Measurements from ENCODE around the gene LINC00237. TPM values are rescaled to one million over a fixed set of nuclear protein-coding genes. Genes with fewer than 3 reads are reported as not detected.

LINC00237 gene
- total RNA-seq, 1 experiment from 2014 or later = not detected

DNA sequence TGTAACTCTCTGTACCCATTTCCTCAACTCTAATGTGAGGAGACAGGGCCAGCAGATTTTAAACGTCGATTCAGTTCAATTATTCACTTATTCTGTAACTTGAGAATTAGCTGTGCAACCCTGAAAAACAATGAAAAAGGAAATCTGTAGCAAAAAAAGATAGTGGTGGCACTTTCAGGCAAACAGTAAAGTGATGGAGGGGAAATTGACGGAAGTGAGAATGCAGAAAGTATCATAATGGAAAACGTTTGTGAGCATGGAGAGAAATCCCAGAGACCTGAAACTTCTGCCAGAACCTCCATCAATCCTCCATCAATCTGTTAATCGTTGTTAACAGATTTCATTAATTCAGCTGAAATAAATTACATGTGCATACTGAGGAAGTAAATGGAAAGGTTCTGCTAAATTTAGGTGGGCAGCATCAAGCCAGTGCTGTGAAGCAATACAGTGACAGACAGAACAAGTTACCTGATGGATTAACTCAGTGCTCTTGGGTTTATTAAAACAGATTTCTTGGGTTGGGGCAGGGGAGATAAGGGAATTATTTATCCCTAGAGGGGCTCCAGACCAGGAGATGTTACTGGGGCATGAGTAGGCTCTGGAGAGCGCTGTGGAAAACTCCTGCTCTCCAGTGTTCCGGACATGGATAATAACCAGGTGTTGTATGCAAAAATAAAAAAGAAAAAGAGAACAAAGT, 37.2 kb upstream of the LINC00237 start:
- CTCF ChIA-PET = interaction anchor here (0.5 to 1.3 kb wide), 3 partner anchors 41 to 309 kb away, joined by 3 to 4 read pairs (median 3); no protein-coding TSS in a partner anchor

DNA sequence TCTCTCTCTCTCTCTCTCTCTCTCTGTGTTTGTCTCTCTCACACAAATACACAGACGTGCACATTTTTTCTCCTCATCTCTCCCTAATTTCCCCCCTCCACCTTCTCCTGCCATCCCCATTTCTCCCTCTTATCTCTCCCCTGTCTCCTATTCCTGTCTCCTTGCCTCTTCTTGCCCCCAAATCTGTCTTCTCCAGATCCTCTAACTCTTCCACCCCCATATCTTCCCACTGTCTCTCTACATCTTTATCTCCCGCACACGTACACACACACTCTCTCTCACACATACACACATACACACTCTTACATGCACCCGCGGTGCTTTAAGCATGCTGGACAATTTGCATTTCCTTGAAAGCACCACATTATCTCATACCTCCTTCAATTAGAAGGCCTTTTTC, 35.7 kb upstream of the LINC00237 start:
- TF ChIP-seq, protein P1, sequence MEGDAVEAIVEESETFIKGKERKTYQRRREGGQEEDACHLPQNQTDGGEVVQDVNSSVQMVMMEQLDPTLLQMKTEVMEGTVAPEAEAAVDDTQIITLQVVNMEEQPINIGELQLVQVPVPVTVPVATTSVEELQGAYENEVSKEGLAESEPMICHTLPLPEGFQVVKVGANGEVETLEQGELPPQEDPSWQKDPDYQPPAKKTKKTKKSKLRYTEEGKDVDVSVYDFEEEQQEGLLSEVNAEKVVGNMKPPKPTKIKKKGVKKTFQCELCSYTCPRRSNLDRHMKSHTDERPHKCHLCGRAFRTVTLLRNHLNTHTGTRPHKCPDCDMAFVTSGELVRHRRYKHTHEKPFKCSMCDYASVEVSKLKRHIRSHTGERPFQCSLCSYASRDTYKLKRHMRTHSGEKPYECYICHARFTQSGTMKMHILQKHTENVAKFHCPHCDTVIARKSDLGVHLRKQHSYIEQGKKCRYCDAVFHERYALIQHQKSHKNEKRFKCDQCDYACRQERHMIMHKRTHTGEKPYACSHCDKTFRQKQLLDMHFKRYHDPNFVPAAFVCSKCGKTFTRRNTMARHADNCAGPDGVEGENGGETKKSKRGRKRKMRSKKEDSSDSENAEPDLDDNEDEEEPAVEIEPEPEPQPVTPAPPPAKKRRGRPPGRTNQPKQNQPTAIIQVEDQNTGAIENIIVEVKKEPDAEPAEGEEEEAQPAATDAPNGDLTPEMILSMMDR (IDR thresholded peaks at IDR 0.05; ENCODE audit: unreplicated experiment) = no peak
- ChIA-PET CTCF (interaction anchor here (0.9 kb wide), 1 partner anchor 16 kb away, joined by 3 read pairs; the partner anchor contains the start of gene KIZ), POLR2A (interaction anchor here (1.2 to 3.5 kb wide), 2 partner anchors 14 to 16 kb away, joined by 5 to 14 read pairs; partner anchors contain the start of gene KIZ)
- H3K4me3 Mint-ChIP-seq (ENCODE audit: unreplicated experiment) = no peak overlapping the region
- no peaks in the 10 kb centered on the region for H3K9me3 Mint-ChIP-seq (ENCODE audit: unreplicated experiment)
- H3K27me3 Mint-ChIP-seq (ENCODE audit: insufficient read depth, unreplicated experiment) = no peaks in the 10 kb centered on the region
- no peaks in the 10 kb centered on the region for H3K4me1 Mint-ChIP-seq (ENCODE audit: insufficient read depth, unreplicated experiment)
- no TSS peak for BruUV-seq (replicated peaks)
- no peak overlapping the region for H3K27ac Mint-ChIP-seq (ENCODE audit: low read depth, unreplicated experiment)
- peaks cover 31% of the 10 kb centered on the region for H3K36me3 Mint-ChIP-seq (ENCODE audit: insufficient read depth, unreplicated experiment)
- no peak for DNase-seq (ENCODE audit: unreplicated experiment)
- intact Hi-C loops (cut with micrococcal nuclease) = no loop called here

More for the DNA sequence above, 37.2 kb upstream of the LINC00237 start:
- POLR2A ChIA-PET = interaction anchor here (1.2 kb wide), 1 partner anchor 18 kb away, joined by 3 read pairs; the partner anchor contains the start of gene KIZ
- intact Hi-C loops (cut with micrococcal nuclease) = no loop called here
- Mint-ChIP-seq H3K36me3 (ENCODE audit: insufficient read depth, unreplicated experiment) (peaks cover 17% of the 10 kb centered on the region), H3K9me3 (ENCODE audit: unreplicated experiment) (no peaks in the 10 kb centered on the region), H3K4me1 (ENCODE audit: insufficient read depth, unreplicated experiment) (peaks cover 8% of the 10 kb centered on the region), H3K27ac (ENCODE audit: low read depth, unreplicated experiment) (no peak overlapping the region), H3K27me3 (ENCODE audit: insufficient read depth, unreplicated experiment) (no peaks in the 10 kb centered on the region), H3K4me3 (ENCODE audit: unreplicated experiment) (no peak overlapping the region)
- TF ChIP-seq, protein P1 (IDR thresholded peaks at IDR 0.05; ENCODE audit: unreplicated experiment) = no peak
- no peak for DNase-seq (ENCODE audit: unreplicated experiment)
- BruUV-seq (replicated peaks) = no TSS peak

DNA sequence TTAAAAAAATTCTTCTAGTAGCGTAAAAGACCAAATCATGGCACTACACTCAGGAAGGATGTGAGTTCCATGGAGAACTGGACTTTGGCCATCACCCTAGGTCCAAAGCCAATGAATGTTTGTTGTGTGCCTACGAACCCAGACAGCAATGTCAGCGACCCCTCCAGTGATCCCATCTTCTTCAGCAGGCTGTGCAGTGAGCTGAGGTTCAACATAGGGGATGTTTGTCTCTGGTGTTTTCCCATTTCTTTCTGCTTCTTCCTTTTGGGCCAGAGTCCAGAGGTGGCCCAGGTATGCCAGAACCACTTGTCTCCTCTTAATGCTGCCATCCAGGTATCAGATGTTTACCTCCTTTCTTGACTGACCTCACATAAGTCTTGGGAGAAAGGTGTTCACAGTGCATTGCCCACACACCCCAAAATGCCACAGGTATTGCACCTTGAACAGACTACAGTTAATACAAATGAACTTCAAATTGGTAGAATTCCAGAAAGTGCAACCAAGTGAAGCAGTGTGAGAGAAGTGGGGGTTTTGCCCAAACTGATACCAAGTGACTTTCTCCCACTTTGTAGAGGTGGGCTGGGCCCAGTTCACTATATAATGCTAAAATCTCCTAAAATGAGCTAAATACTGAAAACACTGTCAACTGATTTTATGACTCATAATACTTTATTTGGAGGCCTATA, 33.9 kb upstream of the LINC00237 start:
- Mint-ChIP-seq H3K36me3 (ENCODE audit: insufficient read depth, unreplicated experiment) (peaks cover 41% of the 10 kb centered on the region), H3K9me3 (ENCODE audit: unreplicated experiment) (no peaks in the 10 kb centered on the region), H3K27me3 (ENCODE audit: insufficient read depth, unreplicated experiment) (no peaks in the 10 kb centered on the region), H3K4me1 (ENCODE audit: insufficient read depth, unreplicated experiment) (no peaks in the 10 kb centered on the region), H3K4me3 (ENCODE audit: unreplicated experiment) (no peak overlapping the region), H3K27ac (ENCODE audit: low read depth, unreplicated experiment) (no peak overlapping the region)
- TF ChIP-seq, protein P1 (IDR thresholded peaks at IDR 0.05; ENCODE audit: unreplicated experiment) = no peak
- BruUV-seq (replicated peaks) = no TSS peak
- ChIA-PET POLR2A (interaction anchor here (0.7 to 3.5 kb wide), 5 partner anchors 8 to 162 kb away, joined by 3 to 14 read pairs (median 3); partner anchors contain the start of gene KIZ), CTCF (interaction anchor here (0.6 to 1.5 kb wide), 6 partner anchors 43 to 480 kb away, joined by 3 to 5 read pairs (median 3); no protein-coding TSS in a partner anchor)
- intact Hi-C loops (cut with micrococcal nuclease) = no loop called here
- DNase-seq (ENCODE audit: unreplicated experiment) = no peak

DNA sequence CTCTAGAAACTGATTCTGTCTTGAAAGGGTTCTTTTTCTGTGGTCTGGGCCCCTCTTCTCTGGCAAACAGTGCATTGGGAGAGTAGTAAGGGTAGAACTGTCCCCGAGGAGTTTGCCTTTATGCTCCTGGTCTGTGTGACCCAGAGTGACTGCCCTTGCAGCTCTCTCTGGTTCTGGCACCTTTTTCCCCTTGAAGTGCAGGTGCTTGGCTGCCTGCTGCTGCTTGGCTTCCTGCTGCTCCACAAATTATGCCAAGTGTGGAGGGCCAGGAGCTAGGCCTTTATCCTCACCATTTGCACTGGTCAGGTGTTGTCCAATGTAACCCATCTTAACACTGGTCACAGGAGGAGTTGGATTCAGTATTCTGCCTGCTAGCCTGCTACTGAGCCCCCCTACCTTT, 30.9 kb upstream of the LINC00237 start:
- ChIA-PET POLR2A (interaction anchor here (0.5 to 3.5 kb wide), 4 partner anchors 9 to 72 kb away, joined by 3 to 19 read pairs (median 4); partner anchors contain the start of gene KIZ), CTCF (interaction anchor here (0.6 to 2.0 kb wide), 4 partner anchors 98 to 478 kb away, joined by 3 to 6 read pairs (median 3); no protein-coding TSS in a partner anchor)
- intact Hi-C loops (cut with micrococcal nuclease) = no loop called here
- Mint-ChIP-seq H3K27ac (ENCODE audit: low read depth, unreplicated experiment) (no peak overlapping the region), H3K36me3 (ENCODE audit: insufficient read depth, unreplicated experiment) (peaks cover 59% of the 10 kb centered on the region), H3K9me3 (ENCODE audit: unreplicated experiment) (no peaks in the 10 kb centered on the region), H3K27me3 (ENCODE audit: insufficient read depth, unreplicated experiment) (no peaks in the 10 kb centered on the region), H3K4me3 (ENCODE audit: unreplicated experiment) (no peak overlapping the region), H3K4me1 (ENCODE audit: insufficient read depth, unreplicated experiment) (no peaks in the 10 kb centered on the region)
- TF ChIP-seq, protein P1 (IDR thresholded peaks at IDR 0.05; ENCODE audit: unreplicated experiment) = no peak
- no TSS peak for BruUV-seq (replicated peaks)
- no peak for DNase-seq (ENCODE audit: unreplicated experiment)
